Measurements from ENCODE around the gene UGCG. TPM values are rescaled to one million over a fixed set of nuclear protein-coding genes. Genes with fewer than 3 reads are reported as not detected.

The UGCG gene
- total and polyA plus RNA-seq, 8 donors: 9.4 to 29.9 (median 13.7) TPM

DNA sequence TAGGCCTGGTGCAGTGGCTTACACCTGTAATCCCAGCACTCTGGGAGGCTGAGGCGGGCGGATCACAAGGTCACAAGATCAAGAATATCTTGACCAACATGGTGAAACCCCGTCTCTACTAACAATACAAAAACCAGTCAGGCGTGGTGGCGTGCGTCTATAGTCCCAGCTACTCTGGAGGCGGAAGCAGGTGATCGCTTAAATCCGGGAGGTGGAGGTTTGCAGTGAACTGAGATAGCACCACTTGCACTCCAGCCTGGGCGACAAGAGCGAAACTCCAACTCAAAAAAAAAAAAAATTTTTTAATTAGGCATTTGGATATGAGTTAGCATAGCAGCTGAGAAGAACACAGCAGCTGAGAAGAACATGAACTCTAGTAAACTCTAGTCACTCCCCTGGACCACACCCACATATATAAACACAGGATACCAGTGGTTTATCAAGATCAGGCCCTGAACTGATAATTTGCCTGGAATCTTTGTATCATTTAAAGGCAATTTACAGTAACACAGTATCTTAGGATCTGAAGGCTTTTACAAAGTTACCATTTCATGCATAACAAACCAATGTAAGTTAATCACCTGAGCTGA lies 4.6 kb upstream of the UGCG start:
- H3K4me3 ChIP-seq: no peak overlapping the region
- no peak overlapping the region for H3K27ac ChIP-seq
- no peak for FAIRE-seq
- no peaks in the 10 kb centered on the region for H3K9me3 ChIP-seq
- TF ChIP-seq, protein P1, sequence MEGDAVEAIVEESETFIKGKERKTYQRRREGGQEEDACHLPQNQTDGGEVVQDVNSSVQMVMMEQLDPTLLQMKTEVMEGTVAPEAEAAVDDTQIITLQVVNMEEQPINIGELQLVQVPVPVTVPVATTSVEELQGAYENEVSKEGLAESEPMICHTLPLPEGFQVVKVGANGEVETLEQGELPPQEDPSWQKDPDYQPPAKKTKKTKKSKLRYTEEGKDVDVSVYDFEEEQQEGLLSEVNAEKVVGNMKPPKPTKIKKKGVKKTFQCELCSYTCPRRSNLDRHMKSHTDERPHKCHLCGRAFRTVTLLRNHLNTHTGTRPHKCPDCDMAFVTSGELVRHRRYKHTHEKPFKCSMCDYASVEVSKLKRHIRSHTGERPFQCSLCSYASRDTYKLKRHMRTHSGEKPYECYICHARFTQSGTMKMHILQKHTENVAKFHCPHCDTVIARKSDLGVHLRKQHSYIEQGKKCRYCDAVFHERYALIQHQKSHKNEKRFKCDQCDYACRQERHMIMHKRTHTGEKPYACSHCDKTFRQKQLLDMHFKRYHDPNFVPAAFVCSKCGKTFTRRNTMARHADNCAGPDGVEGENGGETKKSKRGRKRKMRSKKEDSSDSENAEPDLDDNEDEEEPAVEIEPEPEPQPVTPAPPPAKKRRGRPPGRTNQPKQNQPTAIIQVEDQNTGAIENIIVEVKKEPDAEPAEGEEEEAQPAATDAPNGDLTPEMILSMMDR (IDR thresholded peaks at IDR 0.05): no peak
- WGBS, 2 donors: 87 to 90% methylated on average over 11 of the region's 11 CpGs
- no peak for ATAC-seq
- H3K27me3 ChIP-seq: no peaks in the 10 kb centered on the region
- no peak for DNase-seq
- peaks cover 0 to 4% (median 0%) of the 10 kb centered on the region in 3 donors for H3K4me1 ChIP-seq
- no peaks in the 10 kb centered on the region for H3K36me3 ChIP-seq
- intact Hi-C loops (cut with DNase I): no loop called here

DNA sequence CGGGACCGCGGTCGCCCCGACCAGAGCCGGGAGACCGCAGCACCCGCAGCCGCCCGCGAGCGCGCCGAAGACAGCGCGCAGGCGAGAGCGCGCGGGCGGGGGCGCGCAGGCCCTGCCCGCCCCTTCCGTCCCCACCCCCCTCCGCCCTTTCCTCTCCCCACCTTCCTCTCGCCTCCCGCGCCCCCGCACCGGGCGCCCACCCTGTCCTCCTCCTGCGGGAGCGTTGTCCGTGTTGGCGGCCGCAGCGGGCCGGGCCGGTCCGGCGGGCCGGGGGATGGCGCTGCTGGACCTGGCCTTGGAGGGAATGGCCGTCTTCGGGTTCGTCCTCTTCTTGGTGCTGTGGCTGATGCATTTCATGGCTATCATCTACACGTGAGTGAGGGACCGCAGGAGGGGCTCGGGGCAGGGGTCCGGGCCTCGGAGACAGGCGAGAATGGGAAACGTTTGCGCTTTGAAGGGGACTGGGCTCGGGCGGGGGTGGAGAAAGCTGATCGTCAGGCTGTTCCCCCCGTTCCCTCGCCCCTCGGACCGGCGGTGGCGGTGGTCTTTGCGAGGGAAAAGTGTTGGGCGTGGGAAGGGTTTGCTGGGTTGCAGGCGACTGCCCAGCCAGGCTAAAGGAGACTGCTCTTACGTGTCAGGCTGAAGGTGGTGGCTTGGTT lies 457 bp downstream of the UGCG start:
- WGBS, 2 donors: 0 to 2% methylated on average over 26 to 68 of the region's 68 CpGs
- intact Hi-C loops (cut with DNase I): no loop called here
- H3K9me3 ChIP-seq: no peaks in the 10 kb centered on the region
- peak overlapping the region; percentile 90 to 98 (median 91) for H3K27ac ChIP-seq
- DNase-seq: peak; percentile 35 to 84 (median 64)
- peak; percentile 46 to 74 (median 54) for ATAC-seq
- peak overlapping the region; percentile 71 to 90 (median 78) for H3K4me3 ChIP-seq
- H3K4me1 ChIP-seq: peaks cover 14 to 32% (median 31%) of the 10 kb centered on the region in 3 donors
- TF ChIP-seq, protein P1 (IDR thresholded peaks at IDR 0.05): no peak
- H3K36me3 ChIP-seq: no peaks in the 10 kb centered on the region
- FAIRE-seq: no peak
- no peaks in the 10 kb centered on the region for H3K27me3 ChIP-seq

DNA sequence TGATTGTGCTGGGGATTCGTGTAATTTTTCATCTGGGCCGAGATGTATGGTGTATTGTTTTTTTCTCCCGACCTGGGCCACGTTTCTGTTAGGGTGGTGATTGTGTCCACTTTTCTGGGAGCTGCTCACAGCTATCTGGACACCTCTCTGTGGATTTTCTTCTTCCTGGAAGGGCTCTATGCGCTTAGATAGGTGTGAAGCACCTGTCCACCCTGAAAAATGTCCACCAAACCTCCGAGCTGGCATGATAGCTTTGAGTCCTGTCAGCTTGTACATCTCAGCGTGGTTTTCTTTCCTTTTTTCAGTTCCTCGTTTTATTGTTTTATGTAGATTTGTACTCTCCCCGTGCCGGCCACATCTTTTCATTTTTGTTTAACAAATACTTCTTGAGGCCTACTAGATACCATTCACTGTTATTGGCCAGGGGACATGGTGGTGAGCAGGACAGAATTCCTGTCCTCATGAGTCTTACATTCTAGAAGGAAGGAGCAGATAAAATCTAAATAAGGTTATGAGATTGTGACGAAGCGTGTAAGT lies 1.1 kb downstream of the UGCG start:
- Histone ChIP-seq H3K9me3 (no peaks in the 10 kb centered on the region), H3K36me3 (no peaks in the 10 kb centered on the region), H3K27me3 (no peaks in the 10 kb centered on the region), H3K4me3 (peak overlapping the region; percentile 71 to 90 (median 78)), H3K27ac (peak overlapping the region; percentile 90 to 98 (median 91)), H3K4me1 (peaks cover 19 to 37% (median 37%) of the 10 kb centered on the region in 3 donors)
- no peak for DNase-seq
- TF ChIP-seq, protein P1 (IDR thresholded peaks at IDR 0.05): no peak
- 1 to 2% methylated on average over 12 of the region's 12 CpGs for WGBS, 2 donors
- intact Hi-C loops (cut with DNase I): no loop called here
- peak in 2 of 4 donors; percentile 17 for ATAC-seq
- no peak for FAIRE-seq

DNA sequence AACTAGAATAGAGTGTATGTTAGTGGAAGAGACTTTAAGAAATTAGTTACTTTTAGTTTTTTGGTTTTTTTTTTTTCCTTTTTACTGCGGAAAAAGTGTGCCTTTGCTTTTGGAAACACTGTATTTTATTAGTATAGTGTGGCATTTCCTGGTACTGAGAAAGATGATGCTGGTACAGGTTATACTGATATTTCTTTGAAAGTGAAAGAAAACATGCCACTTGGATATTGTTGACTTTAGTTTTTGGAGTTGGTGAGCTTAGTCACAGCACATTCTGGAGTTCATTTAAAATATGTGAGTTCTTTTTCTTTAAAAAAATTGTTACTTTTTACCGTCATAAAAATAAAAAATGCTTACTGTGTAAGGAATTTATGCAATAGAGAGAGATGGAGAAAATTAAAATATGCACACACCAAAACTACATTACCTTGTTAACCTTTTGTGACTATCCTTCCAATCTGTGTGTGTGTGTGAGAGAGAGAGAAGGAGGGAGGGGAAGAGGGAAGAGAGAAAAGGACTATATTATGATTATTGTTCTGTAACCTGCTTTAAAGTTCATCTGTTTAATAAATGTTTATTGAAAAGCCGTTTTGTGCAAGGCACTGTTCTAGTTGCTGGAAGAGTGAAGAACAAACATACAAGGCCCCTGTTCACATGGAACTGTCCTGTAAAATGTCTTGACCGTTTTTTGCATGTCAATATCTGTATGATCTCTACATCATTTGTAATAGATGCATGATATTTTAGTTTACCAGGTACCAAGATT lies 1.9 kb downstream of the UGCG start:
- DNase-seq (no peak), ATAC-seq (peak in 2 of 4 donors; percentile 14 to 28), FAIRE-seq (no peak)
- Histone ChIP-seq H3K4me3 (peak overlapping the region in 3 of 4 donors; percentile 71 to 90 (median 77)), H3K4me1 (peaks cover 23 to 44% (median 39%) of the 10 kb centered on the region in 3 donors), H3K27me3 (no peaks in the 10 kb centered on the region), H3K9me3 (no peaks in the 10 kb centered on the region), H3K27ac (peak overlapping the region; percentile 29 to 98 (median 91)), H3K36me3 (no peaks in the 10 kb centered on the region)
- WGBS, 2 donors: 7 to 9% methylated on average over 4 of the region's 4 CpGs
- intact Hi-C loops (cut with DNase I): no loop called here
- TF ChIP-seq, protein P1 (IDR thresholded peaks at IDR 0.05): no peak
